Thoracic aorta (tissue), 2 donors: ENCODE data around the gene B4GALT5. TPM values are rescaled to one million over a fixed set of nuclear protein-coding genes. Genes with fewer than 3 reads are reported as not detected.
"Not testable (repeated sequence)": the region's sequence is repeated elsewhere in the genome, so short reads cannot be mapped to it uniquely, and the experiment has no call there.

Experiments
- ATAC-seq: fragments of 150-250 bp; one replicate; pipeline ENCODE4 v1.8.0; 2017; ENCODE audit warnings: low read depth; ENCODE audit not compliant: insufficient number of reproducible peaks, low FRiP score
- DNase-seq: peaks from one replicate; pipeline ENCODE4 v3.0.0-alpha.2; 2020; ENCODE audit warnings: low spot score
- H3K27ac ChIP-seq, 2 donors: fragments of 200-600 bp; sonication (generic); 1 replicate in 1 of 2; 2 replicates in 1 of 2; pipeline ENCODE4 v1.5.1; 2016; ENCODE audit warnings: mild to moderate bottlenecking in 2 of 2, moderate library complexity in 2 of 2
- H3K27me3 ChIP-seq: fragments of 200-600 bp; sonication (generic); replicated peaks from 2 replicates; pipeline ENCODE4 v1.6.0; 2016; ENCODE audit warnings: mild to moderate bottlenecking; ENCODE audit not compliant: insufficient read depth
- H3K36me3 ChIP-seq: fragments of 200-600 bp; sonication (generic); one replicate; pipeline ENCODE4 v1.5.1; 2016
- H3K4me1 ChIP-seq, 2 donors: fragments of 200-600 bp; sonication (generic); 1 replicate in 1 of 2; 2 replicates in 1 of 2; pipeline versions ENCODE4 v1.5.1 to v1.6.0; 2016; ENCODE audit warnings: low read depth in 2 of 2, mild to moderate bottlenecking in 1 of 2; ENCODE audit not compliant: control insufficient read depth in 1 of 2
- H3K4me3 ChIP-seq: fragments of 200-600 bp; sonication (generic); 2 replicates; pipeline ENCODE4 v1.5.1; 2016; ENCODE audit warnings: mild to moderate bottlenecking
- H3K9me3 ChIP-seq: fragments of 200-600 bp; sonication (generic); 2 replicates; pipeline ENCODE4 v1.5.1; 2016
- total RNA-seq, 2 donors: library from RNA; depleted of rRNA; stranded (reverse); fragments of >200 nt; gene quantifications; one replicate each; pipeline versions ENCODE4 v1.1.0 to v1.2.3, GENCODE V29; 2016
- TF ChIP-seq, protein P1 (sequence below): fragments of 200-600 bp; sonication (generic); IDR thresholded peaks from one replicate; pipeline ENCODE4 v1.5.1; 2019; ENCODE audit warnings: antibody characterized with exemption

B4GALT5 gene
- total RNA-seq, 2 donors from 2014 or later: 15.7 to 45.3 TPM

DNA sequence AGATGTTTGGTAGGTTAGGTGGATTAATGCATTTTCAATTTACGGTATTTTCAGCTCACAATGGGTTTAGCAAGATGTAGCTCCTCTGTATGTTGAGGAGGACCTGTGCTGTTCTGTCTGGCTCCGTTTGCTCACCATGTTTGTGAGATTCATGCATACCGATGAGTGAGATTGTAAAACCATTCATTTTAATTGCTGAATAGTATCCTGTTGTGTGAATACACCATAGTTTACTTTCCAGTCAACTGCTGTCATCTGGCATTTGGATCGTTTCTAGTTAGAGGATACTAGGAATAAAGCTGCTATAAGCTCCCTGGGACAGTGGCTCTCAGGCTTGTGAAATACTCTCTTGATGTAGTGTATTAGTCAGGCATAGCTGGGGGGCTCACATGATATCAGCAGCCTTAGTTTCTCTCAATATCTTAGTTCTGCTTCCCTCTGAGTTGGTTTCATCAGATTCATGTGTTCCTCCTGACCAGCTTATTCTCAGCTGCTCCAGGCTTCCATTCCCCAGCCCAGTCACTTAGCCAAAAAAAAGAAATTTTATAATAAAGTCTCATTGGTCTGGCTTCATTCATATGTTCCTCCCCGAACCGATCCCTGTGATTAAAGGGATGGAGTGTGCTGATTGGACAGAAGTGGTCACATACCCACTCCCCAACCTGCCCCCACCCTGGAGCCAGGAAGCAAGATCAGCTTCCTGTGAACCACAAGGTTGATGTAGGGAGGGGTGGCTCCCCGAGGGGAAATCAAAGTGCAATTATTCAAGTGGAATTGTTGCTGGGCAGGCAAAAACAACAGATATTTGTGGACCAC, 10.9 kb upstream of the B4GALT5 start:
- H3K9me3 ChIP-seq: no peaks in the 10 kb centered on the region
- H3K4me1 ChIP-seq: no peaks in the 10 kb centered on the region
- no peaks in the 10 kb centered on the region for H3K27me3 ChIP-seq
- TF ChIP-seq, protein P1, sequence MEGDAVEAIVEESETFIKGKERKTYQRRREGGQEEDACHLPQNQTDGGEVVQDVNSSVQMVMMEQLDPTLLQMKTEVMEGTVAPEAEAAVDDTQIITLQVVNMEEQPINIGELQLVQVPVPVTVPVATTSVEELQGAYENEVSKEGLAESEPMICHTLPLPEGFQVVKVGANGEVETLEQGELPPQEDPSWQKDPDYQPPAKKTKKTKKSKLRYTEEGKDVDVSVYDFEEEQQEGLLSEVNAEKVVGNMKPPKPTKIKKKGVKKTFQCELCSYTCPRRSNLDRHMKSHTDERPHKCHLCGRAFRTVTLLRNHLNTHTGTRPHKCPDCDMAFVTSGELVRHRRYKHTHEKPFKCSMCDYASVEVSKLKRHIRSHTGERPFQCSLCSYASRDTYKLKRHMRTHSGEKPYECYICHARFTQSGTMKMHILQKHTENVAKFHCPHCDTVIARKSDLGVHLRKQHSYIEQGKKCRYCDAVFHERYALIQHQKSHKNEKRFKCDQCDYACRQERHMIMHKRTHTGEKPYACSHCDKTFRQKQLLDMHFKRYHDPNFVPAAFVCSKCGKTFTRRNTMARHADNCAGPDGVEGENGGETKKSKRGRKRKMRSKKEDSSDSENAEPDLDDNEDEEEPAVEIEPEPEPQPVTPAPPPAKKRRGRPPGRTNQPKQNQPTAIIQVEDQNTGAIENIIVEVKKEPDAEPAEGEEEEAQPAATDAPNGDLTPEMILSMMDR: no peak
- ATAC-seq (no peak), DNase-seq (no peak)
- H3K36me3 ChIP-seq: no peaks in the 10 kb centered on the region
- H3K27ac ChIP-seq: peak overlapping the region in 1 of 2 donors; percentile 11
- H3K4me3 ChIP-seq: no peak overlapping the region

DNA sequence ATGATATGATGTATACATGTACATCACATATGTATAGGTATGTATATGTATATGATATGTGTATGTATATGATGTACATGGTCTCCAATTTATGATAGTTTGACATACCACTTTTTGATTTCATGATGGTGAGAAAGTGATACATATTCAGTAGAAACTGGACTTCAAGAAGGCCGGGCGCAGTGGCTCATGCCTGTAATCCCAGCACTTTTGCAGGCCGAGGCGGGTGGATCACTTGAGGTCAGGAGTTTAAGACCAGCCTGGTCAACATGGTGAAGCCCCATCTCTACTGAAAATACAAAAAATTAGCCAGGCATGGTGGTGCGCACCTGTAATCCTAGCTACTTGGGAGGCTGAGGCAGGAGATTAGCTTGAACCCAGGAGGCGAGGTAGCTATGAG, 10.1 kb upstream of the B4GALT5 start:
- not testable (repeated sequence) for H3K9me3 ChIP-seq, H3K27me3 ChIP-seq, ATAC-seq, DNase-seq, H3K4me1 ChIP-seq, H3K27ac ChIP-seq, H3K4me3 ChIP-seq, H3K36me3 ChIP-seq

DNA sequence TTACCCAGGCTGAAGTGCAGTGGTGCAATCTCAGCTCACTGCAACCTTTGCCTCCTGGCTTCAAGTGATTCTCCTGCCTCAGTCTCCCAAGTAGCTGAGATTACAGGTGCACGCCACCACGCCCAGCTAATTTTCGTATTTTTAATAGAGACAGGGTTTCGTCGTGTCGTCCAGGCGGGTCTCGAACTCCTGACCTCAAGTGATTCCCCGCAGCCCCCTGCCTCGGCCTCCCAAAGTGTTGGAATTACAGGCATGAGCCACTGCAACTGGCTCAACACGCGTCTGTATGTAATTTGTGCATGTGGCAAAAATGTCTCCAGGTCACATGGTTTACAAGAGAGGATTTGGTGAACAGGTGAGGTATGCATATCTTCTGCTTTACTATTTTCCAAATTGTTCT, 7.6 kb upstream of the B4GALT5 start:
- not testable (repeated sequence) for H3K9me3 ChIP-seq, H3K27me3 ChIP-seq, H3K36me3 ChIP-seq, H3K4me3 ChIP-seq, H3K27ac ChIP-seq, DNase-seq, ATAC-seq, H3K4me1 ChIP-seq

DNA sequence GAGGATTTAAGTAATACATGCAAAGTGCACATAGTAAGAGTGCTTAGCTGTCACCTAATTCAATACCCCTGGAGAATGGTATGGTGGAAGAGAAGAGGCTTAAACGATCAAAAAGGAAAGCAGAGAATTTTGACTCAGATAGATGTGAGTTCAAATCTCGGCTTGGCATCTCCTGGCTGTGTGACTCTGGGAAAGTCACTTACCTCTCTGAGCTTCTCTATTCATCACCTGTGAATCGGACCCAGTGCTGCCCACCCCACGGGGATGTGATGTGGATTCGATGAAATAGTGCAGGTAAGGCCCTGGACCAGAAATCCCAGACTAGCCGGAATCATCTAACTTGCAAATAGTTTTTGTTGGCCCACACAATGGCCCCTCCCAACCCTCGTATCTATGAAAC, 1.8 kb upstream of the B4GALT5 start:
- TF ChIP-seq, protein P1: no peak
- ATAC-seq: no peak
- H3K36me3 ChIP-seq: no peaks in the 10 kb centered on the region

DNA sequence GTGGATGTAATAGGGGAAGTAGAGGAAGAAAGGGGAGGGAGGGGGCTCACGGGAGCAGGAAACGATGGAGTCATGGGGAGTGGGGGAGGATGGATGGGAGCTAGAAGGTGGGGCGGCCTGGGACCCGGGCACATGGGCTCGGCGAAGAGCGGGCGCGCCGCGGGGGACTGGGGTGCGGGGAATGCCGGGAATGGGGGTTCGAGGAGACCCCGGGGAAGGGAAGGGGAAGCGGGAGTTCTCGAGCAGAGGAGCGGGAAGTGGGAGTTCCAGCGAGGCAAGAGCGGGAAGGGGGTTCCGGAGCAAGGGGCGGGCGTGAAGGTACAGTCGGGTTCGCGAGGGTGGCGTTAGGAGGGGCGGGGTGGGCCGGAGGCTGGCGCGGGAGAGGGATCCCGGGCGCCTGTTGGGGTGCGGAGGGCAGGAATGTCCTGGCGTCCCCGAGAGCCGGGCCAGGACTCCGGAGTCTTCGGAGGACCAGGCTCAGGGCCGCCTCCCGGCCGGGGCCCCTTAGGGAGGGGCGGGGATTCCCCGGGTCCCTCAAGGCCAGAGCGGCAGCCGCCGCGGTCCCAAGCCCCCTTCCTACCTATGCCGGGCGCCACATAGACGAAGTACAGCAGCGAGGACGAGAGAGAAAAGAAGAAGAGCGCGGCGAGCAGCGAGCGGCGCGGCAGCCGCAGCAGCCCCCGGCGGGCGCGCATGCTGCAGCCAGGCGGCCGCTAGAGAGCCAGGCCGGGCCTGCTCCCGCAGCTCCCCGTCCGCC, 504 bp downstream of the B4GALT5 start:
- Histone ChIP-seq H3K4me3 (peak overlapping the region; percentile 93), H3K27ac (peak overlapping the region; percentile 75 to 81), H3K27me3 (no peaks in the 10 kb centered on the region), H3K4me1 (peaks cover 21 to 51% of the 10 kb centered on the region in 2 donors), H3K9me3 (no peaks in the 10 kb centered on the region), H3K36me3 (no peaks in the 10 kb centered on the region)
- ATAC-seq (peak; percentile 59), DNase-seq (no peak)
- TF ChIP-seq, protein P1: no peak

More for the DNA sequence above, 1.8 kb upstream of the B4GALT5 start:
- Histone ChIP-seq H3K27ac (no peak overlapping the region), H3K4me1 (peaks cover 11 to 33% of the 10 kb centered on the region in 2 donors), H3K9me3 (no peaks in the 10 kb centered on the region), H3K27me3 (no peaks in the 10 kb centered on the region), H3K4me3 (no peak overlapping the region)
- DNase-seq: no peak

DNA sequence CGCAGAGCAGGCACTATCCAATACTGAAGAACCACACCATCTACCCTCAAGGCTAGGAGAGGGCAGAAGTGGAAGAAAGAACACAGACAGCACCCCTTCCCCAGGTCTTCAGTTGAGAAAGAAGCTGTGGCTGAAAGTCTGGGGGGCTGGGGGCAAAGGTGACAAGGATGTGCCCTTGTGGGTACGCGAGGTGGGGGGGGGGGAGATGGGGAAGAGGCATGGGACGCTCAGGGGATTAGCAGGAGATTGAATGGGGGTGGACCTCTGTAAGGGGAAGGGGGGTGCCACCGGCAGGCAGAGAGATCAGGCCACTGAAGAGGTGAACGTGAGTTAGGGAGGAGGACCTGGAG, 1.1 kb downstream of the B4GALT5 start:
- H3K27ac ChIP-seq: peak overlapping the region; percentile 75 to 81
- no peak for ATAC-seq
- H3K27me3 ChIP-seq: no peaks in the 10 kb centered on the region
- TF ChIP-seq, protein P1: no peak
- H3K4me3 ChIP-seq: peak overlapping the region; percentile 93
- peaks cover 21 to 51% of the 10 kb centered on the region in 2 donors for H3K4me1 ChIP-seq
- DNase-seq: no peak
- no peaks in the 10 kb centered on the region for H3K9me3 ChIP-seq
- H3K36me3 ChIP-seq: no peaks in the 10 kb centered on the region
